Ishikawa (cell line): Measurements from ENCODE around the gene TJAP1.

ENCODE experiments used
- CEBPB ChIP-seq: IDR thresholded peaks from 2 replicates; pipeline ENCODE4 v1.6.1; 2012
- CREB1 ChIP-seq: IDR thresholded peaks from 2 replicates; pipeline ENCODE4 v1.6.1; 2012; ENCODE audit warnings: low read depth
- EGR1 ChIP-seq: IDR thresholded peaks from 2 replicates; pipeline ENCODE4 v1.6.1; 2012
- EP300 ChIP-seq: IDR thresholded peaks from 2 replicates; pipeline ENCODE4 v1.6.1; 2012; ENCODE audit warnings: borderline replicate concordance
- FOXM1 ChIP-seq: IDR thresholded peaks from 2 replicates; pipeline ENCODE4 v1.6.1; 2012; ENCODE audit warnings: low read depth, borderline replicate concordance
- MAX ChIP-seq: IDR thresholded peaks from 2 replicates; pipeline ENCODE4 v1.6.1; 2012
- NFIC ChIP-seq: IDR thresholded peaks from 2 replicates; pipeline ENCODE4 v1.6.1; 2012
- RAD21 ChIP-seq: IDR thresholded peaks from 2 replicates; pipeline ENCODE4 v1.6.1; 2012; ENCODE audit warnings: low read depth
- TAF1 ChIP-seq: IDR thresholded peaks from 2 replicates; pipeline ENCODE4 v1.6.1; 2012; ENCODE audit warnings: low read depth, mild to moderate bottlenecking
- TCF12 ChIP-seq: IDR thresholded peaks from 2 replicates; pipeline ENCODE4 v1.6.1; 2012; ENCODE audit warnings: low read depth
- TEAD4 ChIP-seq: IDR thresholded peaks from 2 replicates; pipeline ENCODE4 v1.6.1; 2012
- YY1 ChIP-seq: IDR thresholded peaks from 2 replicates; pipeline ENCODE4 v1.6.1; 2012; ENCODE audit warnings: low read depth
- ZBTB7A ChIP-seq: IDR thresholded peaks from 2 replicates; pipeline ENCODE4 v1.6.1; 2012; ENCODE audit warnings: low read depth
- TF ChIP-seq, protein P1 (sequence below): IDR thresholded peaks from 2 replicates; pipeline ENCODE4 v1.6.1; 2012; ENCODE audit warnings: low read depth, mild to moderate bottlenecking
- TF ChIP-seq, protein P2 (sequence below): IDR thresholded peaks from 2 replicates; pipeline ENCODE4 v1.6.1; 2012

The TJAP1 gene

GRCh38 chr6:43433148-43433547 lies 44.2 kb upstream of the TJAP1 start:
- TF ChIP-seq YY1 = no peak
- no peak for TF ChIP-seq EP300
- TF ChIP-seq, protein P1, sequence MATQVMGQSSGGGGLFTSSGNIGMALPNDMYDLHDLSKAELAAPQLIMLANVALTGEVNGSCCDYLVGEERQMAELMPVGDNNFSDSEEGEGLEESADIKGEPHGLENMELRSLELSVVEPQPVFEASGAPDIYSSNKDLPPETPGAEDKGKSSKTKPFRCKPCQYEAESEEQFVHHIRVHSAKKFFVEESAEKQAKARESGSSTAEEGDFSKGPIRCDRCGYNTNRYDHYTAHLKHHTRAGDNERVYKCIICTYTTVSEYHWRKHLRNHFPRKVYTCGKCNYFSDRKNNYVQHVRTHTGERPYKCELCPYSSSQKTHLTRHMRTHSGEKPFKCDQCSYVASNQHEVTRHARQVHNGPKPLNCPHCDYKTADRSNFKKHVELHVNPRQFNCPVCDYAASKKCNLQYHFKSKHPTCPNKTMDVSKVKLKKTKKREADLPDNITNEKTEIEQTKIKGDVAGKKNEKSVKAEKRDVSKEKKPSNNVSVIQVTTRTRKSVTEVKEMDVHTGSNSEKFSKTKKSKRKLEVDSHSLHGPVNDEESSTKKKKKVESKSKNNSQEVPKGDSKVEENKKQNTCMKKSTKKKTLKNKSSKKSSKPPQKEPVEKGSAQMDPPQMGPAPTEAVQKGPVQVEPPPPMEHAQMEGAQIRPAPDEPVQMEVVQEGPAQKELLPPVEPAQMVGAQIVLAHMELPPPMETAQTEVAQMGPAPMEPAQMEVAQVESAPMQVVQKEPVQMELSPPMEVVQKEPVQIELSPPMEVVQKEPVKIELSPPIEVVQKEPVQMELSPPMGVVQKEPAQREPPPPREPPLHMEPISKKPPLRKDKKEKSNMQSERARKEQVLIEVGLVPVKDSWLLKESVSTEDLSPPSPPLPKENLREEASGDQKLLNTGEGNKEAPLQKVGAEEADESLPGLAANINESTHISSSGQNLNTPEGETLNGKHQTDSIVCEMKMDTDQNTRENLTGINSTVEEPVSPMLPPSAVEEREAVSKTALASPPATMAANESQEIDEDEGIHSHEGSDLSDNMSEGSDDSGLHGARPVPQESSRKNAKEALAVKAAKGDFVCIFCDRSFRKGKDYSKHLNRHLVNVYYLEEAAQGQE = no peak
- no peak for TF ChIP-seq TCF12
- TF ChIP-seq RAD21 = no peak
- no peak for TF ChIP-seq TAF1

DNA sequence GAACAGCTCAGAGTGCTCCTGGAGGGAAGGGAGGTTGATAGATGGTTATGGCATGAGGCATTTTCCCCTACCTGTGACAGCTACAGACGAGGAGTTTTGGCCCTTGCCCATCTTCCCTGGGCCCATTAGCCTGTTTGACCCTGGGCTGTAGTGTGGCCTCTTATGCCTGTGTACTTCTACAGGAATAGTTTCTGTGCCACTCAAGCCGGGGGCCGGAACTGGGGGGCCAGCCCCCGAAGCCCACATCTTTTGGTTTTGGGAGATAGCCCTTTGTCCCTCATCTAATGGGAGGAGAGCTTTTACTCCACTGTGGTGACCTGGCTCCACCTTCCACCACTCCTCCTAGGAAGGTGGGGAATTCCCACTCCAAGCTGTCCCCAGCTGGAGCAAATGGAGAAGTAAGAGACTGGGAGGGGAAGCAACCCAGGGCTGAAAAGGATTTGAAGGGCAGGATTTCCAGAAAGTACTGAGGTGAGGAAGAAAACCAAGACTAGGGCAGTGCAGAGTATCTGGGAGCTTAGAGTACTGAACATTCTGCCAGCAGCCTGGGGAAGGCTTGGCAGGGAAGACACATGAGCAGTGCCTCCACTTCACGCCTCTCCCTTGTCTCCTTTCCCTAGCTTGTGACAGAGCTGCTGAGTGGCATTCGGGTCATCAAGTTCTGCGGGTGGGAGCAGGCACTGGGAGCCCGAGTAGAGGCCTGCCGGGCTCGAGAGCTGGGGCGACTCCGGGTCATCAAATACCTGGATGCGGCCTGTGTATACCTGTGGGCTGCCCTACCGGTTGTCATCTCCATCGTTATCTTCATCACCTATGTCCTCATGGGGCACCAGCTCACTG lies 43.1 kb upstream of the TJAP1 start:
- TF ChIP-seq MAX = no peak
- TF ChIP-seq CREB1 = no peak
- no peak for TF ChIP-seq EGR1
- TF ChIP-seq TEAD4 = no peak
- TF ChIP-seq TAF1 = no peak
- no peak for TF ChIP-seq TCF12
- no peak for TF ChIP-seq YY1
- TF ChIP-seq FOXM1 = no peak
- no peak for TF ChIP-seq CEBPB
- TF ChIP-seq NFIC = no peak
- TF ChIP-seq, protein P2, sequence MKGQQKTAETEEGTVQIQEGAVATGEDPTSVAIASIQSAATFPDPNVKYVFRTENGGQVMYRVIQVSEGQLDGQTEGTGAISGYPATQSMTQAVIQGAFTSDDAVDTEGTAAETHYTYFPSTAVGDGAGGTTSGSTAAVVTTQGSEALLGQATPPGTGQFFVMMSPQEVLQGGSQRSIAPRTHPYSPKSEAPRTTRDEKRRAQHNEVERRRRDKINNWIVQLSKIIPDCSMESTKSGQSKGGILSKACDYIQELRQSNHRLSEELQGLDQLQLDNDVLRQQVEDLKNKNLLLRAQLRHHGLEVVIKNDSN = no peak
- TF ChIP-seq, protein P1 = no peak
- TF ChIP-seq RAD21 = no peak
- no peak for TF ChIP-seq EP300

GRCh38 chr6:43434943-43435342 lies 42.4 kb upstream of the TJAP1 start:
- no peak for TF ChIP-seq NFIC
- no peak for TF ChIP-seq FOXM1

- TF ChIP-seq TAF1 (no peak), TCF12 (no peak), NFIC (no peak), EGR1 (no peak), ZBTB7A (no peak), FOXM1 (no peak), RAD21 (no peak), CEBPB (no peak), MAX (no peak), YY1 (no peak), CREB1 (no peak), TEAD4 (no peak), EP300 (no peak)
- TF ChIP-seq, protein P1 = no peak
- TF ChIP-seq, protein P2 = no peak
These were observed 41.5 kb upstream of the TJAP1 start for GRCh38 chr6:43435682-43436437.
